Stimulated activated CD8-positive, alpha-beta memory T cell treated with anti-CD3 and anti-CD28 coated beads, Interleukin-7, amount 100 ng/mL, for 24 hours (primary cell): Measurements from ENCODE around the gene ARHGAP26.

Source experiments
- DNase-seq: peaks from one replicate; pipeline ENCODE4 v3.0.0-alpha.2; 2020; ENCODE audit warnings: low read depth

ARHGAP26 gene

GRCh38 chr5:142852416-142853198, 82.4 kb downstream of the ARHGAP26 start:
- DNase-seq, result no peak

DNA sequence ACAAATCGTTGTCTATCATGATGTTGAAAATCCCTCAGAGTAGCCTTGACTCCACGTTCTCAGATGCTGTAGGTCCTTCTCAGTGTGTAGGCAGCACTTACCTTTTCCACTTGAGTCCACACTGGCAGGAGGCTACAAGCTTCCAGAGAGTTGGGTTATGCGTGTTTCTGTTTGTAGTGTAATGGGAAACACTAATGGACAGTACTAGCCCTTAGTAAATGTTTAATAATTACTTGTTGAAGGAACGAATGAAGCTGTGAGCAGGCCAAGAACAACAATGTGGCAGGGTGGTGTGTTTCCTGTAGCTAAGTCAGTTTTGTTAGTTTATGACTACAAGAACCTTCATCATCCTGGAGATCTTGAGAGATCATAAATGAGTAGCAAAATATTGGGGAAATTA, 83.5 kb downstream of the ARHGAP26 start:
- no peak for DNase-seq

- DNase-seq, result no peak
These were observed 86.1 kb downstream of the ARHGAP26 start for GRCh38 chr5:142856269-142856782.

DNA sequence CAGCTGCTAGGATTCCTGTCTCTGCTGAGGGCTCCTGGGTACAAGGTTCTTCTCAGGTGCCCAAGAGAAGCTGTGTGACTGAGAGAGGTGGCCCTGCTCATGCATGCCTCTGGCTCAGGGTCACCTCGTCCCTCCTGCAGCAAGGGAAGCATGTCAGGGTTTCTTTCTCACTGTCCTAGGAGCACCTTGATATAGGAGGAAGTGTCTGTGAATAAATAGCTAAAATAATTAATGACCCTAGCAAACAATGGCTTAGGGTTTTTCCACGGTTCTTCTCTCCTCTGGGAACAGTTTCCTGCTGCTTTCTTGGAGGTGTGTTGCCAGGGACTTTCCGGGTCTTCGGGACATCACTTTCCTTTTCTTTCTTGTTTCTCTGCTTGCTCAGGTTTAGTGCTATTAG, 87.2 kb downstream of the ARHGAP26 start:
- DNase-seq, result no peak

- no peak for DNase-seq
These were observed 88.9 kb downstream of the ARHGAP26 start for GRCh38 chr5:142859037-142859436.

- DNase-seq, result no peak
These were observed 90.1 kb downstream of the ARHGAP26 start for GRCh38 chr5:142860270-142860669.

DNA sequence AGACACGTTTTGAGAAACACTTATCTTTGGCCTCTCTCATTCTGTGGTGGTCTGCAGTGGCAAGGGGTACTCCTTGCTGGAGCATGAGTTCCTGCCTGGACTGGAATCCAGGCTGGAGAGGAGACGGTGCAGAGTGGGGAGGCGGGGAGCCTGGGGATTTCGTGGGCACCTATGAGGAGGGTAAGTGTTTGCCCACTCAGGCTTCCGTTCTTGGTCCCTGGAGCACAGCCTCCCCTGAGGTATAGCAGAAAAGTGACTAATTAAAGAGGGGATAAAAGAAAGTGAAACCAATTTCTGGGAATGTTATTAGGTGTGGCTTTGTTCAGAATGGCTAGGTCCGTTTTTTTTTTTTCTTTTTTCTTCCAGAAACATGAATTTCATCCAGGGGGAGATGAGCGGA, 90.8 kb downstream of the ARHGAP26 start:
- no peak for DNase-seq

GRCh38 chr5:142862594-142862993, 92.4 kb downstream of the ARHGAP26 start:
- DNase-seq, result no peak

DNA sequence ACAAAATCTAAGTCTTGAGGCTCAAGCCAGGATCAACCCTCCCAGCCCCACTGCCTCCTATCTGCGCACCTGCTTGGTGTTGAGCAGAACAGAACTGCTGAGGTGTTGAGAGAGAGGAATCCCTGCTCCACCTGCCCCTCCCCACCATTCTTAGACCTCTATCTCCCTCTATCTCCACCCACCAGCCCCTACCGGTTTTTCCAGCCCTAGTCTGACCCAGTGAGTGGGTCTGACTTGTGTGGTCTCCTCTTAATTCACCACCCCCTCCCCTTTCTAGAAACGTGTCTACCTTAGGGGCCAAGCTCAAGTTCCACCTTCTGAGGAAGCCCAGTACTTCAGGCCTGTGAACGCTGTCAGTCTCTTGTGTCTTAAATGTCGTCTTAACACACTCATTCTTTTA, 93.7 kb downstream of the ARHGAP26 start:
- no peak for DNase-seq

DNA sequence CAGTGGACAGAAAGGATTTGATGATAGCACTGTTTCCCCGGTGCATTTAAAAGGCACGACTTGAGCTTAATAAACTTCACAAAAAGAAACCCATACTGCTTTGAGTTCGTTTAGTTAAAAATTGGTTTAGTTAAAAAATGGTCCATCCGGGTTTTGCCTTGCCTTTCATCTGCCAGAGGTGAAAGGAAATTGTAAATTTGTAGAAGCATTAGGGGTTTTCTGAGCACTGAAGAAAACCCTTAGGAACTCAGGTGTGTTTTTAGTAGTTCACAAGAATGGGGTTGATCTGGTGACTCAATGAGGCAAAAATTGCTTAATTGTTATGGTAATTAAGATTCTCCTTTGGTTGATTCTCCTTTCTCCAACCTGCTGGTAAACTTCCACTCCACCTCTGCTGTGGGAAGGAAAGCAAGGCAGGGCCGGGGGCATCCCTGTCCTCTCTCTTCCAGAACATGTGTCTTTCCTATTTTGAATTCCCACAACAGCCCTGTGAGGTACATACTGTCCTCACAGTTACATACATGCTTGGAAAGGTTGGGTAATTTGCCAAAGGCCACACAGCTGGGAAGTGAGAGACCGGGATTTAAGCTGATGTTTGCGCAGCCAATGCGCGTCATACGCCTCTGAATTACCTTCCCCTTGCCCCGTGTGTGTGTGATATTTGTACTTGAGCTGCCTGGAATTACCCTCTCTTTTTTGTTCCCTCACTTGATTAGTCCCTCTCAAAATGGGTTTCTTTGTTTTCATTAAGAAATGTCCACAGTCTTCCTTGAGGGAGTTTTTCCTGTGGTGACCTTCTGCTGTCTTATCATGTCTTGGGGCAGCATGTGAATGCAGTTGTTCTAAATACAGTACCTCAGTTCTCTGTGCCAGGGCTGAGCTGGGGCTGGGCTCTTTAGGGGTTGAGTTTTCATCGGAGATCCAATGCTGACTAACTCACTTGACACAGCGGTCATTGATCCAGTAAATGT, 94.4 kb downstream of the ARHGAP26 start:
- no peak for DNase-seq

DNA sequence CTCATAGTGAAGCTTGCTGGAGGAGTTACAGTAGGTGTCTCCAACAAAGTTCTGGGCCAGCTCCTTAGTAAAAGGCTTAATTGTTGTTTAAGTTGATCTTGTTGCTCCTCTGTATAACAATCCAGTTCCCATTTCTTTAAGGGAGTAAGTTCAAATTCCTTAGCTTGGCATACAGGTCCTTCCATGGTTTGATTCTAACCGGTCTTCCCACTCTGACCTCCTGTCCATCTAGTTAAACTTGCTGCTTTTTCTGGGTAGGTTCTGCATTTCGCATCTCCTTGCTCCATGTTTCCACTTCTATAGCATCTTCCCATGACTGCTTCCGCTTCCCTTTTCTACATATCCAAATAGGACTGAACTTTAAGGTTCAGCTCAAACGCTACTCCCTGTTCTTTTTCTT, 95.5 kb downstream of the ARHGAP26 start:
- DNase-seq, result no peak

- DNase-seq, result no peak
These were observed 96.5 kb downstream of the ARHGAP26 start for GRCh38 chr5:142866563-142867275.

DNA sequence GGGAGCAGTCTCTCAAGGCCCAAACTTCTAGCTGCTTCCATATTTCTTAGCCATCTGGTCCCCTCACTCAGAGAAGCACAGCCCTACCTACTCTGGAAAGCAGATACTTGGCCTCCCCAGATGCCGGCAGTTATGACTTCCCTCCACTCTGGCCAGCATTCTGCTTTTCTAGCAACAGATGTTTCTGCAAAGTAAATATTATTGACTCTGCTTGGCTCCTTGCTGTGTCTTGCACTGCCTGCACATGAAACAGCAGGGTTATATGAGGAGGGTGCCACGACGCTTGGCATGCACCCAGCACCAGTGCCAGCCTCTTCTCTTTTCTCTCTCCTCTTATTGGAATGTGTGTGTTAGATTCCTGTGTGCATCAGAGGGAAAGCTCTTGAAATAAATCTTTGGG, 99.7 kb downstream of the ARHGAP26 start:
- no peak for DNase-seq

GRCh38 chr5:142870532-142871362, 100.6 kb downstream of the ARHGAP26 start:
- no peak for DNase-seq

DNA sequence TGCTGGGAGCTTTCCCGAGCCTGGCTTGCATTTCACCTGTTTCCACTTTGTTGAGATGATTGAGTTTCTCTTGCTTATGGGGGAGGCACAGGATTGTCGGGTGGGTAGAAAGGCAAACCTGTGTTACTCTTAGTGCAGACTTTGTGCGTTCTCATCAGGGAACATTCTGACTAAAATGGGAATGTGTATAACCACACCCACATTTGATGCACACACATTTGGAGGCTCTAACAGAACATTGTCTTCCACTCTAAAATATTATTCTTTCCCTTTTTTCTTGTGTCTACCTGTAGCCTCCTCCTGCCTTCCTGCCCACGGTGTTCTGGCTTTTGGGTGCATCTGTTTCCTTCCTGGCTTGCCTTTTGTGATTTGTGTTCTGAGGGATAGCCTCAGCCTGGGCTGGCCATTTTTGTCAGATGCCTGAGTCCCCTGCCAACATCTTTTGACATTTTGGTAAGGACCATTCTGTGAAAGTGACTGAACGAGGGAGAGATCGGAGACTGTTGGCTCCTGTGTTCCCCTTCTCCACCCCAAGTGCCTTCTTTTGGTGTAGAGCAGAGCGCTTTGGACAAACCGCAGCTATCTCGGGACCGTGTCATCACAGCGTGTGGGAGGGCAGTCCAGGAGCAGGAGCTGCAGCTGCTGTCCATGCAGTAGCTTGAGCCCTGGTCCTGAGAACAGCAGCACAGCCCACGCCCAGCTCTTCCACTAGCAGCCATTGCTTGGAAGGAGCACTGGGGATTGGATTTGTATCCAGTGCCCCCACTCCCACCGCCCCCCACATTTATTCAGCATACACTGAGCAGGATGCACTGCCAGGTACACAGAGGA, 101.4 kb downstream of the ARHGAP26 start:
- DNase-seq, result no peak

DNA sequence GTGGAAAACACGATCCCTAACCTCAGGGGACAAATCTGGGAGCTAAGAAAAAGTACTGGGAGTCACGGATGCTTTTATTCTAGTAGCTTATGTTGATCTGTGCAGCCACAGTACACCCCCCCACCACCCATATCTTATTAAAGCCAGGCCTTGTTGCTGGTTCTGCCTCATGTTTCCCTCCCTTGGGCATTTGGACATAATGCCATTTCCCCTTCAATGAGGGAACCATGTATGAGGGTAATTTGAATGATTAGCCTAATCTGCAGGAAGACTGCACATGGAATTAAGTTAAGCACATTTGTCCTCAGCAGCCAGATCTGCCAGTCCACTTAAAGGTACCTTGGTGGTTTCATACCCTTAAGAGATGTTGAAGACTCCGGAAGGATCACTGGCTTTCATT, 102.0 kb downstream of the ARHGAP26 start:
- DNase-seq, result no peak

GRCh38 chr5:142872795-142873194, 102.6 kb downstream of the ARHGAP26 start:
- no peak for DNase-seq

GRCh38 chr5:142873831-142874230, 103.7 kb downstream of the ARHGAP26 start:
- DNase-seq, result no peak

GRCh38 chr5:142874540-142874939, 104.4 kb downstream of the ARHGAP26 start:
- no peak for DNase-seq

- no peak for DNase-seq
These were observed 105.8 kb downstream of the ARHGAP26 start for GRCh38 chr5:142875936-142876335.
